Measurements from ENCODE around the gene GALNT9.
"Not testable (repeated sequence)": the region's sequence is repeated elsewhere in the genome, so short reads cannot be mapped to it uniquely, and the experiment has no call there.

DNA sequence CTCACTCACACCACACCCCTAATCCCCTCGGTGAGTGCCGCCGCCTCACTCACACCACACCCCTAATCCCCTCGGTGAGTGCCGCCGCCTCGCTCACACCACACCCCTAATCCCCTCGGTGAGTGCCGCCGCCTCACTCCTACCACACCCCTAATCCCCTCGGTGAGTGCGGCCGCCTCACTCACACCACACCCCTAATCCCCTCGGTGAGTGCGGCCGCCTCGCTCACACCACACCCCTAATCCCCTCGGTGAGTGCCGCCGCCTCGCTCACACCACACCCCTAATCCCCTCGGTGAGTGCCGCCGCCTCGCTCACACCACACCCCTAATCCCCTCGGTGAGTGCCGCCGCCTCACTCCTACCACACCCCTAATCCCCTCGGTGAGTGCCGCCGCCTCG is 179.9 kb downstream of the GALNT9 start:
- TF ChIP-seq, protein P1, sequence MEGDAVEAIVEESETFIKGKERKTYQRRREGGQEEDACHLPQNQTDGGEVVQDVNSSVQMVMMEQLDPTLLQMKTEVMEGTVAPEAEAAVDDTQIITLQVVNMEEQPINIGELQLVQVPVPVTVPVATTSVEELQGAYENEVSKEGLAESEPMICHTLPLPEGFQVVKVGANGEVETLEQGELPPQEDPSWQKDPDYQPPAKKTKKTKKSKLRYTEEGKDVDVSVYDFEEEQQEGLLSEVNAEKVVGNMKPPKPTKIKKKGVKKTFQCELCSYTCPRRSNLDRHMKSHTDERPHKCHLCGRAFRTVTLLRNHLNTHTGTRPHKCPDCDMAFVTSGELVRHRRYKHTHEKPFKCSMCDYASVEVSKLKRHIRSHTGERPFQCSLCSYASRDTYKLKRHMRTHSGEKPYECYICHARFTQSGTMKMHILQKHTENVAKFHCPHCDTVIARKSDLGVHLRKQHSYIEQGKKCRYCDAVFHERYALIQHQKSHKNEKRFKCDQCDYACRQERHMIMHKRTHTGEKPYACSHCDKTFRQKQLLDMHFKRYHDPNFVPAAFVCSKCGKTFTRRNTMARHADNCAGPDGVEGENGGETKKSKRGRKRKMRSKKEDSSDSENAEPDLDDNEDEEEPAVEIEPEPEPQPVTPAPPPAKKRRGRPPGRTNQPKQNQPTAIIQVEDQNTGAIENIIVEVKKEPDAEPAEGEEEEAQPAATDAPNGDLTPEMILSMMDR (conservative IDR thresholded peaks at IDR 0.05; ENCODE audit: low read depth, low read length): not testable (repeated sequence)
- not testable (repeated sequence) for TF ChIP-seq EZH2 (IDR thresholded peaks at IDR 0.05; ENCODE audit: low read length, unreplicated experiment)
